Middle frontal gyrus (tissue), 1 donor: ENCODE results near the gene AJUBA.
"Not testable (repeated sequence)": the region's sequence is repeated elsewhere in the genome, so short reads cannot be mapped to it uniquely, and the experiment has no call there.

ENCODE experiments used
- DNase-seq: peaks from one replicate; pipeline ENCODE4 v3.0.0-alpha.2; 2015; ENCODE audit warnings: low spot score; ENCODE audit errors: extremely low spot score

The AJUBA gene

DNA sequence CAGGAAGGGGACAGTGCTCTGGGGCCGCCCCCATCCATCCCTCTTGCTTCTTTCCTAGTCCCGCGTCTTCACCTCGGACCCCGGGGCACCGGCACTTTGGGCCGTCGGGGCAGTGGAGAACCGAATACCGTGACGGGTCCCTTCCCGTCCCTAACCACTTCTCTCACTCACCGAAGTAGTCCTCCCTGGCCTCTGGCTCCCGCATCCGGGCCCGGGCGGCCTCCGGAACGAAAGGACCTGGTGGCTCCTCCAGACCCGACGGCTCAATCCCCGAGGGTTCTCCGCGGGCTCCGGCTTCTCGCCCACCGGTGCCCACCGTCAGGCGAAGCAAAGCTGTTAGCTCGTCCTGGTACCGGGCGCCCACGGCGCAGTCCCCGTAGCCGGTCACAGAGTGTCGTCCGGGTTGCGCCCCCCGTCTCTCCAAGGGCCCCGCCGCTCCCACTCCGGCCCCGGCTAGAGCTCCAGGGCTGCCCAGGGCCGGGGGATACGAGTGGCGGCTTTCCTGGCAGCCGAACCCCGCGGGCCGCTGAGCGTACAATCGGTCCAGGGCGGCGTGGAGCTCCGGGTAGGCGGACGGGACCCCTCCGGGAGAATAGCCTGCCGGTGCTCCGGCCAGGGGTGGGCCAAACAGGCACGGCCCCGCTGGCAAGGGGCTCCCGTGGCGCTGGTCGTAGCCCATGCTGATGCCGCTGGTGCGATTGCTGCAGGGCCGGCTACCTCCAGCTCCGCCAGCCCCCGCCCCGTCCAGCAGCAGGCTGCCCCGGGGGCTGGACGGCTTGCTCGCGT lies 1.1 kb downstream of the AJUBA start:
- no peak for DNase-seq

DNA sequence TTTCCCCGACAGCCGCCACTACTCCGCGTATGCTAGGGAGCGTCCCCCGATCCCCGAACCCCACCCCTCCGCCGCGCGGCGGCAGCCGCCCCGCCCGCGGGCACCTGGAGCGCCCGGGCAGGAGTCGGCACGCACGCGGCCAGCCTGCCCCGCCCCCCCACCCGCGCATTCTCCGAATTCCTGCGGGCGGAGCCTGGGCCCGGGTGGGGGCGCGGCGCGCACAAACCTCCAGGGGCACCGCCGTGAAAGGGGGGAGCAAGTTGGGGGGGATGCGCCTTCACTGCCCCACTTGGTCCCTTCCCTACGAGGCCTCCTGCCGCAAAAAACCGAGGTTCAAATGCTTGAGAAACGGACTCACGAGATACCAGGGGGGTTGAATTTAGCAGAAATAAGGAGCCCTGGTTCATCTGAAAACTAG lies 1.7 kb downstream of the AJUBA start:
- no peak for DNase-seq

- DNase-seq: no peak
These were observed 2.5 kb downstream of the AJUBA start for GRCh38 chr14:22979748-22980392.

- no peak for DNase-seq
These were observed 3.2 kb downstream of the AJUBA start for GRCh38 chr14:22978981-22979671.

DNA sequence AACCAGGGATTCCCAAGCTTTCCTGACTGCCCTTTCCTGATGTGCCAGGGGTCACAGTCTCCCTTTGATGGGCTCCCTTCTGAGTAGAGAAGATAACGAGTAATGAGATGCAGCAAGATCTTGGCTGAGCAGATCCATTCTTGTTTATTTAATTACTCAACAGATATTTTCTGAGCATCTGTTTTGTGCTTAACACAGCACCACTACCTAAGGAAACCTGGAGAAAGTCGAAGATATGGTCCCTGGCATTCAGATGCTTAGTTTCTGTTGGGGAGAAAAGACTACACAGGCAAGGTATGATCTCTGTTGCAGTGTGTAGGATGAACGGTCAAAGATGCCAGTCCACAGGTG lies 3.9 kb downstream of the AJUBA start:
- no peak for DNase-seq

DNA sequence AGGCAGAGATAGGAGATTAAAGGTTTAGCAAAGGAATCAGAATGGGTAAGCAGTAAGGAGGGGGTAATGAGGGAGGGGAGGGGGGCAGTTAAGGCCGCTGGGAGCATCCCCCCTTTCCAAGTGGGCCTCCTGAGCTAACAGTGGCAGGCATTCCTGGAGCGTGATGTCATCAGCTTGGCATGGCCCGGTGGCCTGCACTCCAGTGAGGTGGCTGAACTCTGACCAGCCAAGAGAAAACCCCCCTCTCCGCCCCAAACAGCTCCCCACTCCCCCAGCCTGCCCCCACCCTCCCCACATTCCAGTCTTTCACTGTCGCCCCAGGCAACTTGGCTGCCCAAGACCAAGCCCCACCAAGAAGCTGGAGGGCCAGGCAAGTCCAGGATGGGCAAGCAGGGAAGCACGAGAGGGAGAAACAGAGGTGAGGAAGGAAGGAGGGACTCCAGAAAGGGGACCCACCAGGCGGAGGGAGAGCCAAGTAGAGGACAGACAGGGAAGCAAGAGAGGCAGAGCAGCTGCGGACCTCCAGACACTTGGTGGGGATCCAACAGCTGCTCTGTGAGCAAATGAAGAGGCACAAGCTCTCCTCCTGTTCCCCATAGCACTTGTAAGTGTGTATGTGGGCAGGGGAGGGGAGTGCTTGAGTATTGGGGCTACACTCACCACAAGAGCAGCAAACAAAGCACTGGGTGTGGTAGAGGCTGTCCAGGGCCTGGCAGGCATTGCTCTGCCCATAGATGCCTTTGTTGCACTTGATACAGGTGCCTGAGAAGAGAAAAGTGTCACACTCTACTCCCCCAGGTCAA lies 4.5 kb downstream of the AJUBA start:
- DNase-seq: no peak

DNA sequence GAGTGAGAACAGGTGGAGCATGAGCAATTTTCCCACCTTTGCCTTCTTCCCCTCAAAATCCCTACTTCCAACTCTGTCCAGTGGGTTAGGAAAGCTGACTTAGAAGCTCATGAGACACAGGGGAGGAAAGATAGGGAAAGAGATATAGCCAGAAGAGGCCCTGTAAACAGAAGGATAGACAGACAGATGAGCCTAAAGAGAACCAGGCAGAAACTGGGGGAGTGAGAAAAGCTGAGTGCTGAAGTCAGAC lies 5.0 kb downstream of the AJUBA start:
- DNase-seq: no peak

DNA sequence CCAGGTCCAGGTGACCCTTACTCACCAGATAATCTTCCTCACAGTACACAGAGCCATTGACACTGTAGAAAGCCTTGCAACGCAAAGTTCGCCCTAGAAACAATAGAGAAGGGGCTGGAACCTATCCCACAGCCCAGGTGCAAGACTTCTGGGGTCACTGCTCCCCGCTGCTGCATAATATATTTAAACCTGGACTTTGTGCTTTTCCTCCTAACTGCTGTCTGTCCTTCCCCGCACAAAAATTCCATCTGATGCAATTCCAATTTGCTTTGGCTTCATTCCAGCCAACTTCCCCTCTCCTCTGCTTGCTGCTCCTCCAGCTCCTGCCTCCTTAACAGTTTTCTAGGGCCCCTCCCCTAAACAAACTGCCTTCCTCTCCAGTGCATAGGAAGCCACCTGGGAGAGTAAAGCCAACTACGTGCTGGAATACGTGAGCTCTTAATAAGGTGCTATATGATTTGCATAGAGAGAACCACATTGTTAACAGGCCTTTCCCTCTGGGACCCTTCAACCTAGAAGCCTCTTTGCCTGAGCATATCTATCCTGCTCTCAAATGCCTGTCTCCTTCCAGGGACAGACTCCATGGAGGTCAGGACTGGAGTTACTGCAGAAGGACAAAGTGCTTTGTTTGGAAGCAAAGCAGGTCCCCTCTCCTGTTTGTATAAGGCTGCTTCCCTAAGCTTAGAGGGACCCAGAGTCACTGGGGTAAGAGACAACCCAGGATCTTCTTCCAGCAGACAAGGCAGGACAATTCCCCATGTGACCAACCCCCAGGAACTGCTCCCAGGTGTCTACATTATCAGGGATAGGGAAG lies 5.5 kb downstream of the AJUBA start:
- no peak for DNase-seq

- no peak for DNase-seq
These were observed 7.6 kb downstream of the AJUBA start for GRCh38 chr14:22974530-22975313.

GRCh38 chr14:22973217-22974032 lies 8.9 kb downstream of the AJUBA start:
- DNase-seq: peak; percentile 36

- DNase-seq: no peak
These were observed 9.9 kb downstream of the AJUBA start for GRCh38 chr14:22972313-22972930.

GRCh38 chr14:22971152-22971551 lies 11.2 kb downstream of the AJUBA start:
- DNase-seq: no peak

GRCh38 chr14:22966783-22967269 lies 15.5 kb downstream of the AJUBA start:
- no peak for DNase-seq

GRCh38 chr14:22965916-22966782 lies 16.2 kb downstream of the AJUBA start:
- not testable (repeated sequence) for DNase-seq

DNA sequence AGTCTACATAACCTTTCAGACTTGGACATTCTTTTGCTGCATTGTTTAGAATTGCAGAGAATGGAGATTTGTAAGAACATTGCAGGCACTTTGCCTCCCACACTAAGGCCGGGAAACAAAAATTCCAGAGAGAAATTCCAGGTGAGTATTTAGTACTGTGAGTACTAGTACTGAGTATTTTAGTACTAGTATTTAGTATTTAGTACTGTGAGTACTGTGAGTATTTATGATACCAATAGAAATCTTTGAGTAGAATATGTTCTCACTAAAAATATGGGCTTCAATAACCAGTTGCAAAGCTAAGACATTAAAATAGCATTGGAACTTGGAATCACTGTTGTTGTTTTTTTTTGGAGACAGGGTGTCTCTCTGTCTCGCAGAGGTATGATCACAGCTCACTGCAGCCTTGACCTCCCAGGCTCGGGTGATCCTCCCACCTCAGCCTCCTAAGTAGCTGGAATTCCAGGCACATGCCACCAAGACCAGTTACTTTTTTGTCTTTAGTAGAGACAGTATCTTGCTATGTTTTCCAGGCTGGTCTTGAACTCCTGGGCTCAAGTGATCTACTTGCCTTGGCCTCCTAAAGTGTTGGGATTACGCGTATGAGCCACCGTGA lies 20.2 kb downstream of the AJUBA start:
- DNase-seq: no peak

DNA sequence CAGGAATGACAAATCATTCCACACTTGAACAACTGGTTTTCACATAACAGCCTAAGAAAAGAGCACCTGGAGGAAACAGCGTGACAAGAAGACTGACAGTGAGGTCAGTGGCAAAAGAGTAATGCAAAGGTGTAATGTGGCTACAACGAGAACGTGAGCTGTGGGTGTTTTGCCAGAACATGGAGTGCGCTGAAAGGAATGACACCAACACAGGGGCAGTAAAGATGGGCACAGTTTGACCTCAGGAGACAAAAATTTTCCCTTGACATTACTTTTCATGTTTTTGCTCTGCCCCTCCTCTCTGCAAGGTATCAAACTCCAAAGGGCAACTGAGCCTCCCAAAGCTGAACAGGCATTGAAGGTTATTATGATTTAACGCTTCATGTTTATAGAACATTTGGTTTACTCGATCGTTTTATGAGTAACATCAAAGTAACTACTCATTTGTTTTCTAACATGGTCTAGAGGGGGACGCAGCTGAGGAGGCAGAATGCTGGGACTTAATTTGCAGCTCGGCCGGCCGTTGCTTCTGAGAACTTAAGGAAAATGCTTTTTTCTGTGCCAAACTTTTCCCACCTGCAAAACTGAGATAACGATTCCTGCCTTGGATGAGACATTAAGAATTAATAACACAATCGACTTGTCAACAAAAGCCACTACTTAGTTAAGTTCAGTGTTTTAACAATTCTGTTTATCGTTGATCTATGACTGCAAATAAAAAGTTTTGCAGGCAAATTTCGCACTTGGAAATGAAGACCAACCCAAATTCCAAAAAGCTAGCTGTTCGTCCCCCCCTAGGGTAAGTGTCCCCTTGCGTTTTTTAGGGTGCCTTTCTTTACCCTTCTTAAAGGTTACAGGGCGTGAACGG lies 26.4 kb downstream of the AJUBA start:
- DNase-seq: no peak
